LoVo (cell line): Measurements from ENCODE around the gene GTF2A2.
"Not testable (repeated sequence)": the region's sequence is repeated elsewhere in the genome, so short reads cannot be mapped to it uniquely, and the experiment has no call there.

Source experiments
- DNase-seq: peaks from one replicate; pipeline ENCODE4 v3.0.0-alpha.2; 2016; ENCODE audit warnings: low spot score

GTF2A2 gene

GRCh38 chr15:59656897-59657634, at the start of gene GTF2A2:
Gene GTF2A2 (minus strand): TSS chr15:59657515. CDS start chr15:59652277, 5,238 bp downstream.
- peak; percentile 96 for DNase-seq

GRCh38 chr15:59703979-59704796, 46.9 kb upstream of the GTF2A2 start:
- no peak for DNase-seq

- DNase-seq: no peak
These were observed 45.0 kb upstream of the GTF2A2 start for GRCh38 chr15:59702351-59702750.

GRCh38 chr15:59701880-59702279, 44.6 kb upstream of the GTF2A2 start:
- DNase-seq: no peak

- peak; percentile 23 for DNase-seq
These were observed 42.6 kb upstream of the GTF2A2 start for GRCh38 chr15:59699810-59700431.

GRCh38 chr15:59698065-59698464, 40.8 kb upstream of the GTF2A2 start:
- DNase-seq: not testable (repeated sequence)

- no peak for DNase-seq
These were observed 39.0 kb upstream of the GTF2A2 start for GRCh38 chr15:59696332-59696731.

GRCh38 chr15:59694779-59695178, 37.5 kb upstream of the GTF2A2 start:
- DNase-seq: no peak

GRCh38 chr15:59691194-59691805, 34.0 kb upstream of the GTF2A2 start:
- peak; percentile 53 for DNase-seq

- DNase-seq: peak; percentile 80
These were observed 32.4 kb upstream of the GTF2A2 start for GRCh38 chr15:59689626-59690236.

- DNase-seq: peak; percentile 99
These were observed 31.7 kb upstream of the GTF2A2 start, which contains the start of gene BNIP2 for GRCh38 chr15:59688782-59689625. Gene BNIP2 (minus strand): TSS chr15:59689320. CDS start chr15:59682457, 6,863 bp downstream.

GRCh38 chr15:59688423-59688781, 31.1 kb upstream of the GTF2A2 start:
- no peak for DNase-seq

- DNase-seq: peak; percentile 15
These were observed 30.5 kb upstream of the GTF2A2 start for GRCh38 chr15:59687836-59688235.

GRCh38 chr15:59686389-59686788, 29.1 kb upstream of the GTF2A2 start:
- DNase-seq: no peak

GRCh38 chr15:59685737-59686297, 28.5 kb upstream of the GTF2A2 start:
- DNase-seq: no peak

- no peak for DNase-seq
These were observed 23.6 kb upstream of the GTF2A2 start for GRCh38 chr15:59680870-59681269.

- DNase-seq: no peak
These were observed 23.0 kb upstream of the GTF2A2 start for GRCh38 chr15:59680346-59680745.

GRCh38 chr15:59678620-59679019, 21.3 kb upstream of the GTF2A2 start:
- no peak for DNase-seq

- DNase-seq: no peak
These were observed 20.9 kb upstream of the GTF2A2 start for GRCh38 chr15:59678172-59678571.

- no peak for DNase-seq
These were observed 19.2 kb upstream of the GTF2A2 start for GRCh38 chr15:59676565-59676964.
